BE2C (cell line): Measurements from ENCODE around the gene TM9SF1. TPM values are rescaled to one million over a fixed set of nuclear protein-coding genes. Genes with fewer than 3 reads are reported as not detected.
A peak's percentile ranks its signal among the peaks of the same experiment; 100 is the strongest.

Experiments
- DNase-seq: peaks from one replicate; pipeline ENCODE4 v3.0.0-alpha.2; 2020
- H3K27me3 ChIP-seq: fragments of 250-450 bp; sonication (Bioruptor Pico); 2 replicates; pipeline ENCODE4 v1.5.1; 2020; ENCODE audit warnings: mild to moderate bottlenecking
- H3K36me3 ChIP-seq: fragments of 250-450 bp; sonication (Bioruptor Pico); 2 replicates; pipeline ENCODE4 v1.5.1; 2020; ENCODE audit warnings: mild to moderate bottlenecking
- H3K4me1 ChIP-seq: fragments of 250-450 bp; sonication (Bioruptor Pico); 2 replicates; pipeline ENCODE4 v1.5.1; 2020
- H3K4me3 ChIP-seq: 2 replicates; pipeline ENCODE4 v1.5.1; 2011; ENCODE audit warnings: low read depth, low read length
- H3K9me3 ChIP-seq: fragments of 250-450 bp; sonication (Bioruptor Pico); 2 replicates; pipeline ENCODE4 v1.5.1; 2020
- CTCF ChIP-seq: IDR thresholded peaks from 2 replicates; pipeline ENCODE4 v1.5.1; 2012; ENCODE audit warnings: mild to moderate bottlenecking, low read depth, low read length
- polyA plus RNA-seq: library from polyadenylated mRNA; unstranded; fragments of >200 nt; gene quantifications from one replicate; pipeline ENCODE4 v1.2.1, GENCODE V29; 2012; ENCODE audit warnings: low read depth, missing spikeins; ENCODE audit not compliant: insufficient read length, insufficient read depth

The TM9SF1 gene
- polyA plus RNA-seq: 48.8 TPM

- DNase-seq: peak; percentile 90
- Histone ChIP-seq H3K4me3 (peak within 1 kb of the TSS; percentile 94), H3K36me3 (peaks cover 14% of the 10 kb centered on the region), H3K4me1 (no peaks in the 10 kb centered on the region), H3K27me3 (no peaks in the 10 kb centered on the region), H3K9me3 (no peaks in the 10 kb centered on the region)
- no peak for TF ChIP-seq CTCF
These were observed at the start of gene TM9SF1 for GRCh38 chr14:24195186-24196070. TM9SF1 (minus strand) TSS chr14:24195441; CDS start chr14:24195019, 422 bp downstream.

DNA sequence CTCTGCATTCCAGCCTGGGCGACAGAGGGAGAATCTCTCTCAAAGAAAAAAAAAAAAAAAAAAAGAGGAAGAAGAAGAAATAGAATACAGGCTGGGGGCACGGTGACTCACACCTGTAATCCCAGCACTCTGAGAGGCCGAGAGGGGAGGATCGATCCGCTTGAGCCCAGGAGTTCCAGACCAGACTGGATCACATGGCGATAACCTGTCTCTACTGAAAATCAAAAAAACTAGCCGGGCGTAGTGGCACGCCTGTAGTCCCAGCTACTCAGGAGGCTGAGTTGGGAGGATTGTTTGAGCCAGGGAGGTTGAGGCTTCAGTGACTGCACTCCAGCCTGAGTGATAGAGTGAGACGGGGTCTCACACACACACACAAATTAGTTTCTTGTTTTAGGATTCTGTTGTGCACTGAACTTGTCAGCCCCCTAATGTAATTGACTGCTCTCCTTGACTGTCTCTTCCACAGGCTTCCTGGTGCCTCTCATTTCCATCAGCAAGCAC lies 48.1 kb upstream of the TM9SF1 start:
- H3K36me3 ChIP-seq: peaks cover 21% of the 10 kb centered on the region
- H3K9me3 ChIP-seq: no peaks in the 10 kb centered on the region
- peak overlapping the region; percentile 68 for H3K4me3 ChIP-seq
- DNase-seq: no peak
- H3K4me1 ChIP-seq: no peaks in the 10 kb centered on the region
- TF ChIP-seq CTCF: no peak
- no peaks in the 10 kb centered on the region for H3K27me3 ChIP-seq

DNA sequence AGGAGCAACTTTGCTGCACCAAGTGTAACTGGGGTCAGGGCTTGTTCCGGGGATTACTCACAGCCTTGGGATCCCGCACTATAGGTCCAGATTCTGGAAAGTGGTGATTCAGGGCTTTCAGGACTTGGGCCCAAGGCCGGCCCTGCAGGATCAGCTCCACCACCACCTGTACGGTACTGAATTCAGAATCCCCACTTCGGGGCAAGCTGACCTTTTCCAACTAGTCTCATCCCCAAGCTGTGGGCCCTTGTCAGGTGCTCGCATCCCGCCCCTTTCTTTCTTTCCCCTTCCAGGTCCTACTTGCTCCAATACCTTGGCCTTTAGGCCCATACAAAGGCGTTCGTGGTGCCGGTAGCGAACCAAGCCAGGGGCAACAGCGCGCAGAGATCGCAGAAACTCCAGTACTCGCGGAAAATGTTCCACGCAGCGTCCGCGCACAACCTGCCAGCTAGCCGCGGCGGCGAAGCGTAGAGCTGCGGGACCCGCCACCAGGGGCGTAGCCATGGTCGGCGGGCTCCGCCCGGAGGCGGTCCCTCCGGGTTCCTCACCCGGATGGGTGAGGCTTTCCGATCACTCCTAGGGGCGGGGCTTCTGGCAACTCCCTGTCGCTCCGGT lies 46.7 kb upstream of the TM9SF1 start:
- no peaks in the 10 kb centered on the region for H3K4me1 ChIP-seq
- H3K36me3 ChIP-seq: peaks cover 25% of the 10 kb centered on the region
- TF ChIP-seq CTCF: peak; percentile 65
- no peaks in the 10 kb centered on the region for H3K27me3 ChIP-seq
- H3K4me3 ChIP-seq: peak overlapping the region; percentile 68
- H3K9me3 ChIP-seq: no peaks in the 10 kb centered on the region
- DNase-seq: peak; percentile 97

- Histone ChIP-seq H3K27me3 (no peaks in the 10 kb centered on the region), H3K4me1 (no peaks in the 10 kb centered on the region), H3K36me3 (peaks cover 38% of the 10 kb centered on the region), H3K4me3 (no peak overlapping the region), H3K9me3 (no peaks in the 10 kb centered on the region)
- DNase-seq: no peak
- no peak for TF ChIP-seq CTCF
These were observed 45.1 kb upstream of the TM9SF1 start for GRCh38 chr14:24240110-24240918.

- peaks cover 38% of the 10 kb centered on the region for H3K36me3 ChIP-seq
- no peaks in the 10 kb centered on the region for H3K9me3 ChIP-seq
- H3K4me3 ChIP-seq: no peak overlapping the region
- H3K27me3 ChIP-seq: no peaks in the 10 kb centered on the region
- no peak for TF ChIP-seq CTCF
- DNase-seq: no peak
- no peaks in the 10 kb centered on the region; the same call in 1 of the 2 replicates for H3K4me1 ChIP-seq
These were observed 43.3 kb upstream of the TM9SF1 start for GRCh38 chr14:24238527-24239037.
